ENCODE measurements around the gene HSPD1. TPM values are rescaled to one million over a fixed set of nuclear protein-coding genes. Genes with fewer than 3 reads are reported as not detected.

HSPD1 gene
- total and polyA plus RNA-seq, 7 experiments from 2014 or later, result 103 to 276 (median 128) TPM

GRCh38 chr2:197513915-197514314 lies 14.3 kb upstream of the HSPD1 start:
- Histone ChIP-seq H3K36me3 (ENCODE audit: control insufficient read depth in 2 of 3, insufficient read depth in 3 of 3, low read length in 3 of 3) (peaks cover 0 to 7% (median 0%) of the 10 kb centered on the region in 3 experiments), H3K4me3 (ENCODE audit: low read length) (no peak overlapping the region), H3K27me3 (ENCODE audit: control insufficient read depth in 2 of 2, insufficient read depth in 2 of 2, low read length in 2 of 2) (no peaks in the 10 kb centered on the region), H3K4me1 (ENCODE audit: control insufficient read depth in 2 of 2, insufficient read depth in 2 of 2, low read length in 2 of 2) (peaks cover 10 to 12% of the 10 kb centered on the region in 2 donors), H3K27ac (ENCODE audit: low read depth, low read length) (no peak overlapping the region), H3K9me3 (ENCODE audit: control insufficient read depth in 2 of 3, low read length in 3 of 3) (no peaks in the 10 kb centered on the region)
- Mint-ChIP-seq H3K27ac (peak overlapping the region in 6 of 9 donors; percentile 65 to 98 (median 96)), H3K4me1 (peaks cover 22 to 34% (median 26%) of the 10 kb centered on the region in 7 donors), H3K27me3 (no peaks in the 10 kb centered on the region), H3K9me3 (peaks cover 0 to 5% (median 0%) of the 10 kb centered on the region in 11 donors), H3K4me3 (peak overlapping the region in 1 of 10 donors; percentile 4), H3K36me3 (peaks cover 0 to 3% (median 0%) of the 10 kb centered on the region in 5 donors)
- intact Hi-C loops (cut with micrococcal nuclease), result no loop called here
- no peak for ATAC-seq
- no peak for DNase-seq
- POLR2A ChIA-PET, result interaction anchor here (0.9 to 3.1 kb wide), 3 partner anchors 14 to 23 kb away, joined by 3 to 26 read pairs (median 3); partner anchors contain the start of genes HSPD1 and HSPE1
- CTCF ChIA-PET, result no interaction called here

DNA sequence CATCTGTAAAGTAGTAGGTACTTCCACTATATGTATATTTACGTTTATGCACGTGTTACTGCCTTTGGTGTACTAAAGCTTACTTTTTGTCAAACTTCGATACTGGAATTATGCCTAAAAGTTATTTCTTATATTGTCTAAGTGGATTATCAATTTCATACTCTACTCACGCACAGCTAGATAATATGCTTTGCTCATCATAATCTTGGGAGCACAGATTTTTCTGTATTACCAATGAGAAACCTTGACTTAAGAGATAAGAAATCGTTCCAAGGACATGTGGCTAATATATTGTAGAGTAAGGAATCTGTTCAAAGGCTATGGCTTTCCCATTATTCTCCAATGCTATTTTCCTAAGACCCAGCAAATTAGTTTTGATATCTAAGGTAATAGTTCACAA lies 7.0 kb upstream of the HSPD1 start:
- H3K27ac Mint-ChIP-seq, result peak overlapping the region in 1 of 9 donors; percentile 34
- CTCF ChIA-PET, result no interaction called here

GRCh38 chr2:197504512-197504911 lies 4.9 kb upstream of the HSPD1 start:
- no peaks in the 10 kb centered on the region for H3K9me3 ChIP-seq (ENCODE audit: control insufficient read depth in 2 of 3, low read length in 3 of 3)
- H3K4me3 Mint-ChIP-seq, result peak overlapping the region in 1 of 10 donors; percentile 5
- intact Hi-C loops (cut with micrococcal nuclease), result loop anchor here in 1 of 2 donors (10.0 kb wide), 1 partner anchor 300 kb away; no protein-coding TSS in a partner anchor
- H3K4me3 ChIP-seq (ENCODE audit: low read length), result no peak overlapping the region
- H3K27ac Mint-ChIP-seq, result peak overlapping the region in 5 of 9 donors; percentile 8 to 75 (median 38)
- peaks cover 21 to 37% (median 27%) of the 10 kb centered on the region in 7 donors for H3K4me1 Mint-ChIP-seq
- H3K36me3 Mint-ChIP-seq, result peaks cover 4 to 21% (median 11%) of the 10 kb centered on the region in 5 donors
- ChIA-PET CTCF (no interaction called here), POLR2A (interaction anchor here (0.8 to 2.1 kb wide), 3 partner anchors 8 to 51 kb away, joined by 3 to 17 read pairs (median 4); partner anchors contain the start of genes COQ10B and MOB4)
- peaks cover 0 to 13% (median 0%) of the 10 kb centered on the region in 3 experiments for H3K36me3 ChIP-seq (ENCODE audit: control insufficient read depth in 2 of 3, insufficient read depth in 3 of 3, low read length in 3 of 3)
- no peak for ATAC-seq
- H3K9me3 Mint-ChIP-seq, result no peaks in the 10 kb centered on the region
- DNase-seq, result no peak
- no peaks in the 10 kb centered on the region for H3K27me3 ChIP-seq (ENCODE audit: control insufficient read depth in 2 of 2, insufficient read depth in 2 of 2, low read length in 2 of 2)
- H3K27ac ChIP-seq (ENCODE audit: low read depth, low read length), result no peak overlapping the region
- H3K27me3 Mint-ChIP-seq, result no peaks in the 10 kb centered on the region
- peaks cover 10 to 14% of the 10 kb centered on the region in 2 donors for H3K4me1 ChIP-seq (ENCODE audit: control insufficient read depth in 2 of 2, insufficient read depth in 2 of 2, low read length in 2 of 2)

More for the DNA sequence above, 7.0 kb upstream of the HSPD1 start:
- Histone ChIP-seq H3K4me3 (ENCODE audit: low read length) (no peak overlapping the region), H3K27me3 (ENCODE audit: control insufficient read depth in 2 of 2, insufficient read depth in 2 of 2, low read length in 2 of 2) (no peaks in the 10 kb centered on the region), H3K36me3 (ENCODE audit: control insufficient read depth in 2 of 3, insufficient read depth in 3 of 3, low read length in 3 of 3) (peaks cover 0 to 12% (median 0%) of the 10 kb centered on the region in 3 experiments), H3K27ac (ENCODE audit: low read depth, low read length) (no peak overlapping the region), H3K9me3 (ENCODE audit: control insufficient read depth in 2 of 3, low read length in 3 of 3) (no peaks in the 10 kb centered on the region), H3K4me1 (ENCODE audit: control insufficient read depth in 2 of 2, insufficient read depth in 2 of 2, low read length in 2 of 2) (peaks cover 5 to 11% of the 10 kb centered on the region in 2 donors)
- Mint-ChIP-seq H3K4me1 (peaks cover 12 to 30% (median 25%) of the 10 kb centered on the region in 7 donors), H3K36me3 (peaks cover 4 to 15% (median 11%) of the 10 kb centered on the region in 5 donors), H3K4me3 (no peak overlapping the region), H3K9me3 (no peaks in the 10 kb centered on the region), H3K27me3 (no peaks in the 10 kb centered on the region)
- DNase-seq (no peak), ATAC-seq (no peak)
- intact Hi-C loops (cut with micrococcal nuclease), result loop anchor here in 1 of 2 donors (10.0 kb wide), 1 partner anchor 302 kb away; no protein-coding TSS in a partner anchor
- POLR2A ChIA-PET, result interaction anchor here (0.8 to 2.0 kb wide), 2 partner anchors 9 to 66 kb away, joined by 3 to 14 read pairs; partner anchors contain the start of gene MOB4

DNA sequence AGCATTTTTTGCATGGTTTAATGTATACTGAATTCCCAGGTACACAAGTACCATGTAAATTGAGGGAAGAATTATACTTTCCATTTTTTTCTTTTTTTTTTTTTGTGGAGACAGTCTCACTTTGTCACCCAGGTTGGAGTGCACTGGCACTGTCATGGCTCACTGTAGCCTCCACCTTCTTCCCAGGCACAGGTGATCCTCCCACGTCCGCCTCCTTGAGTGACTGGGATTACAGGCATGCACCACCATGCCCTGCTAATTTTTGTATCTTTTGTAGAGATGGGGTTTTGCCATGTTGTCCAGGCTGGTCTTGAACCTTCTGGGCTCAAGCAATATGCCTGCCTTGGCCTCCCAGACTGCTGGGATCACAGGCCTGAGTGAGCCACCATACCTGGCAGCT lies 4.4 kb upstream of the HSPD1 start:
- Mint-ChIP-seq H3K36me3 (peaks cover 4 to 21% (median 11%) of the 10 kb centered on the region in 5 donors), H3K27ac (peak overlapping the region in 5 of 9 donors; percentile 8 to 75 (median 38)), H3K27me3 (no peaks in the 10 kb centered on the region), H3K4me3 (peak overlapping the region in 1 of 10 donors; percentile 5), H3K9me3 (no peaks in the 10 kb centered on the region), H3K4me1 (peaks cover 21 to 37% (median 27%) of the 10 kb centered on the region in 7 donors)
- ChIA-PET POLR2A (interaction anchor here (0.6 to 2.1 kb wide), 3 partner anchors 8 to 51 kb away, joined by 3 to 17 read pairs (median 3); partner anchors contain the start of genes COQ10B and MOB4), CTCF (no interaction called here)
- peaks cover 10 to 14% of the 10 kb centered on the region in 2 donors for H3K4me1 ChIP-seq (ENCODE audit: control insufficient read depth in 2 of 2, insufficient read depth in 2 of 2, low read length in 2 of 2)
- no peaks in the 10 kb centered on the region for H3K27me3 ChIP-seq (ENCODE audit: control insufficient read depth in 2 of 2, insufficient read depth in 2 of 2, low read length in 2 of 2)
- H3K36me3 ChIP-seq (ENCODE audit: control insufficient read depth in 2 of 3, insufficient read depth in 3 of 3, low read length in 3 of 3), result peaks cover 0 to 18% (median 0%) of the 10 kb centered on the region in 3 experiments
- no peaks in the 10 kb centered on the region for H3K9me3 ChIP-seq (ENCODE audit: control insufficient read depth in 2 of 3, low read length in 3 of 3)
- no peak overlapping the region for H3K4me3 ChIP-seq (ENCODE audit: low read length)
- ATAC-seq, result no peak
- intact Hi-C loops (cut with micrococcal nuclease), result loop anchor here in 1 of 2 donors (10.0 kb wide), 1 partner anchor 299 kb away; no protein-coding TSS in a partner anchor
- DNase-seq, result no peak
- no peak overlapping the region for H3K27ac ChIP-seq (ENCODE audit: low read depth, low read length)

DNA sequence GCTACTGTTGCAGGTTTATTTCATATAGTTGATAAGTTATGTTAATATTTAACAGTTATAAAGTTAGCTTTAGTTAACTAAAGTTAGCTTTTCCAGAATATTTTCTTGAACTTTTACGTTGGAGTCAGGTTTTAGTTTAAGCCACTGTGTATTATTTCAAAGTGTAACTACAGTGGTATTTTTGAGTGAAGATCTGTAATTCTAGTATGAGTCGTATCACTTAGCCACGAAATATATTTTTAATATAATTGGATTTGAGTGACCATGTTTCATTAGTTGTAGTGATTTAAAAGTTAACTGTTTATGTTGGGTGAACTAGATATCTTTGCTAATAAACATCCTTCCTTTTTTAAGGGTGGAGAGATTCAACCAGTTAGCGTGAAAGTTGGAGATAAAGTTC lies 3.0 kb upstream of the HSPD1 start:
- Mint-ChIP-seq H3K4me3 (peak overlapping the region in 9 of 10 donors; percentile 16 to 98 (median 92)), H3K4me1 (peaks cover 23 to 46% (median 35%) of the 10 kb centered on the region in 7 donors), H3K36me3 (peaks cover 4 to 30% (median 13%) of the 10 kb centered on the region in 5 donors), H3K27me3 (no peaks in the 10 kb centered on the region), H3K9me3 (no peaks in the 10 kb centered on the region), H3K27ac (peak overlapping the region in 7 of 9 donors; percentile 38 to 98 (median 94))
- H3K4me3 ChIP-seq (ENCODE audit: low read length), result no peak overlapping the region
- H3K4me1 ChIP-seq (ENCODE audit: control insufficient read depth in 2 of 2, insufficient read depth in 2 of 2, low read length in 2 of 2), result peaks cover 16 to 20% of the 10 kb centered on the region in 2 donors
- POLR2A ChIA-PET, result interaction anchor here (1.1 to 5.3 kb wide), 3 partner anchors 10 to 48 kb away, joined by 3 to 100 read pairs (median 69); partner anchors contain the start of genes COQ10B and MOB4
- no peaks in the 10 kb centered on the region for H3K9me3 ChIP-seq (ENCODE audit: control insufficient read depth in 2 of 3, low read length in 3 of 3)
- no peaks in the 10 kb centered on the region for H3K27me3 ChIP-seq (ENCODE audit: control insufficient read depth in 2 of 2, insufficient read depth in 2 of 2, low read length in 2 of 2)
- peaks cover 0 to 18% (median 0%) of the 10 kb centered on the region in 3 experiments for H3K36me3 ChIP-seq (ENCODE audit: control insufficient read depth in 2 of 3, insufficient read depth in 3 of 3, low read length in 3 of 3)
- intact Hi-C loops (cut with micrococcal nuclease), result loop anchor here in 1 of 2 donors (10.0 kb wide), 1 partner anchor 298 kb away; no protein-coding TSS in a partner anchor
- CTCF ChIA-PET, result no interaction called here
- peak overlapping the region; percentile 90 for H3K27ac ChIP-seq (ENCODE audit: low read depth, low read length)
- ATAC-seq (no peak), DNase-seq (no peak)

DNA sequence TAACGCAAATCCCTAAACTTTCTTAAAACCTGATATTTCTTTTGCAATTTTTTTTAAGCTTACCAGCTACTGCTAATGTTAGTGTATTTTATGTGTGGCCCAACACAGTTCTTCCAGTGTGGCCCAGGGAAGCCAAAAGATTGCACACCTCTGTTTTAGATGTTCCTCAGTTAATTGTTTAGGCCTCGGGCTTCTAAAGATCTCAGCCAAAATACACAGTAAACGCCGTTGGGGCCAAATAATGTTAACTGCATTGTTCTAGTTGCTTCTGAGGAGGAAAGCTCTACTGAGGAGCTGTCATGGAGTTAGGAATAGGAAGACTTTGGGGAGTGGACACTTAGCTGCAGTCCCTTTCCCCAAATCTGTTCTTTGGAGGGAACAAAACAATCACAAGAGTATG lies 2.6 kb upstream of the HSPD1 start:
- H3K36me3 Mint-ChIP-seq, result peaks cover 4 to 34% (median 14%) of the 10 kb centered on the region in 5 donors
- ATAC-seq (no peak), DNase-seq (no peak)
- no peaks in the 10 kb centered on the region for H3K27me3 ChIP-seq (ENCODE audit: control insufficient read depth in 2 of 2, insufficient read depth in 2 of 2, low read length in 2 of 2)
- H3K27ac Mint-ChIP-seq, result peak overlapping the region; percentile 8 to 98 (median 79)
- H3K4me3 ChIP-seq (ENCODE audit: low read length), result peak overlapping the region; percentile 94
- H3K4me3 Mint-ChIP-seq, result peak overlapping the region; percentile 84 to 100 (median 94)
- H3K36me3 ChIP-seq (ENCODE audit: control insufficient read depth in 2 of 3, insufficient read depth in 3 of 3, low read length in 3 of 3), result peaks cover 0 to 18% (median 0%) of the 10 kb centered on the region in 3 experiments
- POLR2A ChIA-PET, result interaction anchor here (0.7 to 5.3 kb wide), 6 partner anchors 8 to 94 kb away, joined by 3 to 100 read pairs (median 6); partner anchors contain the start of genes COQ10B, MOB4 and SF3B1
- no peaks in the 10 kb centered on the region for H3K9me3 ChIP-seq (ENCODE audit: control insufficient read depth in 2 of 3, low read length in 3 of 3)
- peaks cover 25 to 51% (median 40%) of the 10 kb centered on the region in 7 donors for H3K4me1 Mint-ChIP-seq
- peak overlapping the region; percentile 90 for H3K27ac ChIP-seq (ENCODE audit: low read depth, low read length)
- CTCF ChIA-PET, result no interaction called here
- H3K27me3 Mint-ChIP-seq, result no peaks in the 10 kb centered on the region
- peaks cover 17 to 22% of the 10 kb centered on the region in 2 donors for H3K4me1 ChIP-seq (ENCODE audit: control insufficient read depth in 2 of 2, insufficient read depth in 2 of 2, low read length in 2 of 2)
- no peaks in the 10 kb centered on the region for H3K9me3 Mint-ChIP-seq
- intact Hi-C loops (cut with micrococcal nuclease), result loop anchor here in 1 of 2 donors (10.0 kb wide), 1 partner anchor 297 kb away; no protein-coding TSS in a partner anchor
